Measurements from ENCODE around the gene EXOG.

- TF ChIP-seq CTCF (IDR thresholded peaks at IDR 0.05 in 2 of 3, conservative IDR thresholded peaks at IDR 0.05 in 1 of 3; ENCODE audit: borderline replicate concordance in 1 of 3, insufficient read depth in 1 of 3, low read depth in 2 of 3, low read length in 2 of 3) (no peak), POLR2A (IDR thresholded peaks at IDR 0.05; ENCODE audit: borderline replicate concordance, extremely low read depth, insufficient read depth, insufficient read length) (no peak), ZBTB33 (IDR thresholded peaks at IDR 0.05; ENCODE audit: extremely low read depth, insufficient replicate concordance, low read length) (no peak), JUND (IDR thresholded peaks at IDR 0.05) (no peak), ZNF274 (IDR thresholded peaks at IDR 0.05; ENCODE audit: low read depth, low read length) (no peak), REST (IDR thresholded peaks at IDR 0.05; ENCODE audit: low read depth) (no peak)
These were observed 17.2 kb upstream of the EXOG start for GRCh38 chr3:38478901-38479300.
